Neuronal stem cell (in vitro differentiated cells): ENCODE results near the gene DDIT3.

ENCODE experiments used
- DNase-seq: peaks from one replicate; pipeline ENCODE4 v3.0.0-alpha.2; 2013; ENCODE audit warnings: low spot score
- H2AFZ ChIP-seq: one replicate; pipeline ENCODE4 v1.6.1; 2013; ENCODE audit warnings: mild to moderate bottlenecking, low read length, inconsistent platforms
- H2AK5ac ChIP-seq: 2 replicates; pipeline ENCODE4 v1.6.1; 2013; ENCODE audit warnings: low read depth, mild to moderate bottlenecking, inconsistent platforms, low read length, moderate library complexity, mixed read lengths
- H2BK120ac ChIP-seq: 2 replicates; pipeline ENCODE4 v1.6.1; 2013; ENCODE audit warnings: low read depth, mild to moderate bottlenecking, inconsistent platforms, low read length, moderate library complexity, mixed read lengths
- H2BK12ac ChIP-seq: one replicate; pipeline ENCODE4 v1.6.1; 2013; ENCODE audit warnings: low read length, inconsistent platforms
- H2BK15ac ChIP-seq: 2 replicates; pipeline ENCODE4 v1.6.1; 2013; ENCODE audit warnings: mild to moderate bottlenecking, low read length, inconsistent platforms, mixed read lengths
- H2BK5ac ChIP-seq: one replicate; pipeline ENCODE4 v1.6.1; 2013; ENCODE audit warnings: inconsistent platforms, mild to moderate bottlenecking, low read length, moderate library complexity
- H3K14ac ChIP-seq: one replicate; pipeline ENCODE4 v1.6.1; 2013; ENCODE audit warnings: low read length, inconsistent platforms
- H3K18ac ChIP-seq: 2 replicates; pipeline ENCODE4 v1.6.1; 2013; ENCODE audit warnings: low read length, inconsistent platforms
- H3K23ac ChIP-seq: 2 replicates; pipeline ENCODE4 v1.6.1; 2013; ENCODE audit warnings: low read depth, mild to moderate bottlenecking, mixed read lengths, low read length, inconsistent platforms; ENCODE audit not compliant: poor library complexity
- H3K27ac ChIP-seq: replicated peaks from 3 replicates; pipeline ENCODE4 v1.5.1; 2013; ENCODE audit warnings: low read length, inconsistent platforms
- H3K27me3 ChIP-seq, 3 experiments: 2 replicates each; pipeline ENCODE4 v1.6.1; 2013; ENCODE audit warnings: low read length in 3 of 3, mild to moderate bottlenecking in 2 of 3, inconsistent platforms in 1 of 3, low read depth in 1 of 3, mixed read lengths in 1 of 3, moderate library complexity in 1 of 3; ENCODE audit not compliant: control insufficient read depth in 3 of 3, insufficient read depth in 3 of 3
- H3K36me3 ChIP-seq, 2 donors: replicated peaks in 1 of 2; 2 replicates each; pipeline ENCODE4 v1.6.1; 2013; ENCODE audit warnings: low read length in 2 of 2; ENCODE audit not compliant: control insufficient read depth in 2 of 2, insufficient read depth in 2 of 2
- H3K4ac ChIP-seq: 2 replicates; pipeline ENCODE4 v1.6.1; 2013; ENCODE audit warnings: inconsistent platforms, mild to moderate bottlenecking, low read length, moderate library complexity
- H3K4me1 ChIP-seq, 2 donors: 1 replicate in 1 of 2; 2 replicates in 1 of 2; pipeline ENCODE4 v1.6.1; 2013; ENCODE audit warnings: low read length in 2 of 2, low read depth in 1 of 2; ENCODE audit not compliant: control insufficient read depth in 2 of 2, insufficient read depth in 1 of 2
- H3K4me2 ChIP-seq: one replicate; pipeline ENCODE4 v1.6.1; 2013; ENCODE audit warnings: mild to moderate bottlenecking, low read length, inconsistent platforms; ENCODE audit not compliant: insufficient read depth, poor library complexity, severe bottlenecking
- H3K4me3 ChIP-seq, 2 donors: 2 replicates each; pipeline ENCODE4 v1.5.1; 2013; ENCODE audit warnings: low read length in 2 of 2, mild to moderate bottlenecking in 2 of 2, inconsistent platforms in 1 of 2, moderate library complexity in 1 of 2
- H3K79me1 ChIP-seq: one replicate; pipeline ENCODE4 v1.6.1; 2013; ENCODE audit warnings: low read depth, mild to moderate bottlenecking, inconsistent platforms, low read length, moderate library complexity
- H3K9ac ChIP-seq: one replicate; pipeline ENCODE4 v1.6.1; 2013; ENCODE audit warnings: mild to moderate bottlenecking, low read depth, low read length, inconsistent platforms; ENCODE audit not compliant: poor library complexity
- H3K9me3 ChIP-seq, 2 donors: replicated peaks in 1 of 2; 2 replicates each; pipeline versions ENCODE3 to v1.6.1; 2013; ENCODE audit warnings: low read length in 2 of 2, mild to moderate bottlenecking in 2 of 2, inconsistent platforms in 1 of 2, low read depth in 1 of 2, mixed read lengths in 1 of 2, moderate library complexity in 1 of 2; ENCODE audit not compliant: control insufficient read depth in 2 of 2, insufficient read depth in 1 of 2
- H4K8ac ChIP-seq: one replicate; pipeline ENCODE4 v1.6.1; 2013; ENCODE audit warnings: low read depth, mild to moderate bottlenecking, inconsistent platforms, low read length, moderate library complexity
- H4K91ac ChIP-seq: one replicate; pipeline ENCODE4 v1.6.1; 2013; ENCODE audit warnings: low read length, low read depth, mild to moderate bottlenecking, inconsistent platforms; ENCODE audit not compliant: poor library complexity
- WGBS, 2 donors: extraction: QIAGEN DNeasy Blood & Tissue Kit; methylation state at CpG; one replicate each; pipeline ENCODE4 v1.1.7; 2013; ENCODE audit warnings: missing lambda C conversion rate in 2 of 2, mixed read lengths in 1 of 2; ENCODE audit not compliant: insufficient read length in 2 of 2, insufficient replicate concordance in 1 of 2; ENCODE audit errors: extremely low coverage in 2 of 2; 5-methylcytosine and 5-hydroxymethylcytosine counted together

The DDIT3 gene

GRCh38 chr12:57525615-57526383 is 5.5 kb upstream of the DDIT3 start:
- Histone ChIP-seq H3K36me3 (peaks cover 30 to 67% of the 10 kb centered on the region in 2 donors), H2AFZ (no peak overlapping the region), H4K8ac (no peak overlapping the region), H3K27ac (no peak overlapping the region), H4K91ac (no peak overlapping the region), H3K9me3 (no peaks in the 10 kb centered on the region), H2BK120ac (no peak overlapping the region), H3K9ac (no peak overlapping the region), H3K4me1 (peaks cover 23 to 24% of the 10 kb centered on the region in 2 donors), H2AK5ac (no peak overlapping the region), H3K27me3 (no peaks in the 10 kb centered on the region), H3K4me2 (no peak overlapping the region), H3K23ac (no peak overlapping the region), H3K4me3 (no peak overlapping the region), H3K4ac (no peak overlapping the region), H3K14ac (no peak overlapping the region), H3K79me1 (peaks cover 3% of the 10 kb centered on the region), H2BK12ac (no peak overlapping the region), H3K18ac (no peak overlapping the region), H2BK15ac (no peak overlapping the region), H2BK5ac (no peak overlapping the region)
- no CpG with 5 or more reads among the region's 16 CpGs for WGBS, 2 donors
- DNase-seq, result no peak

DNA sequence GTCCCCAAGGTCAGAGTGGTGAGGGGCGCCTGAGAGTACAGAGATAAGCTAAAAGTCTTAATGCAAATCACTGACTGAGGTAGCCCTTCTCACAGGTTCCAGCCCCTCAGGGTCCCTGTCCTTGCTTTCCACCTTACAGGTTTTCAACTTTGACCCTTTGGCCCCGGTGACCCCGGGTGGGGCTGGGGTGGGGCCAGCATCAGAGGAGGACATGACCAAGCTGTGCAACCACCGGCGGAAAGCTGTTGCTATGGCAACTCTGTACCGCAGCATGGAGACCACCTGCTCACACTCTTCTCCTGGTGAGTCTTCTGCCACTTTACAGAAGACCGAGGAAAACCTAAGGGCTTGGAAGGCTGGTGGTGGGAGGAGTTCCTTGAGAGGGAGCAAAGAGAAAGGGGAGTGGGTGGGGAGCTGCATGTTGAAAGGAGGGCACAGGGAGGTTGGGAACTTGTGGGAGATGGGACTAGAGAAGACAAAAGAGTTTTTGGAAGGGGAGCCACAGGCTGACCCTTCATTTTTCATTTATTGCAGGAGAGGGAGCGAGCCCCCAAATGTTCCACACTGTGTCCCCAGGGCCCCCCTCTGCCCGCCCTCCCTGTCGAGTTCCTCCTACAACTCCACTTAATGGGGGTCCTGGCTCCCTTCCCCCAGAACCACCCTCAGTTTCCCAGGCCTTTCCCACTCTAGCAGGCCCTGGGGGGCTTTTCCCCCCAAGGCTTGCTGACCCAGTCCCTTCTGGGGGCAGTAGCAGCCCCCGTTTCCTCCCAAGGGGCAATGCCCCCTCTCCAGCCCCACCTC is 4.7 kb upstream of the DDIT3 start:
- Histone ChIP-seq H3K36me3 (peaks cover 23 to 59% of the 10 kb centered on the region in 2 donors), H2BK12ac (no peak overlapping the region), H4K91ac (no peak overlapping the region), H2BK5ac (no peak overlapping the region), H3K4me1 (peaks cover 23 to 24% of the 10 kb centered on the region in 2 donors), H3K27me3 (no peaks in the 10 kb centered on the region), H2AFZ (no peak overlapping the region), H2BK120ac (no peak overlapping the region), H4K8ac (no peak overlapping the region), H2AK5ac (no peak overlapping the region), H3K27ac (no peak overlapping the region), H3K23ac (no peak overlapping the region), H3K9me3 (no peaks in the 10 kb centered on the region), H3K4me2 (no peak overlapping the region), H3K9ac (no peak overlapping the region), H2BK15ac (no peak overlapping the region), H3K18ac (no peak overlapping the region), H3K14ac (no peak overlapping the region), H3K4ac (no peak overlapping the region), H3K79me1 (peaks cover 3% of the 10 kb centered on the region), H3K4me3 (peak overlapping the region in 1 of 2 donors; percentile 67)
- DNase-seq, result no peak
- WGBS, 2 donors, result no CpG with 5 or more reads among the region's 11 CpGs

- peak overlapping the region; percentile 94 for H3K27ac ChIP-seq
- no peak for DNase-seq
- no peak overlapping the region for H2BK120ac ChIP-seq
- no peak overlapping the region for H2AK5ac ChIP-seq
- no peak overlapping the region for H3K14ac ChIP-seq
- H3K79me1 ChIP-seq, result peaks cover 3% of the 10 kb centered on the region
- peak overlapping the region; percentile 67 to 79 for H3K4me3 ChIP-seq
- no peak overlapping the region for H4K91ac ChIP-seq
- peak overlapping the region; percentile 27 for H2BK5ac ChIP-seq
- no peak overlapping the region for H2BK15ac ChIP-seq
- H2AFZ ChIP-seq, result no peak overlapping the region
- no peaks in the 10 kb centered on the region for H3K9me3 ChIP-seq
- peaks cover 25 to 30% of the 10 kb centered on the region in 2 donors for H3K4me1 ChIP-seq
- peaks cover 0 to 2% (median 0%) of the 10 kb centered on the region in 3 experiments for H3K27me3 ChIP-seq
- H3K4me2 ChIP-seq, result peak overlapping the region; percentile 85
- H4K8ac ChIP-seq, result no peak overlapping the region
- no CpG with 5 or more reads among the region's 14 CpGs for WGBS, 2 donors
- peaks cover 16 to 57% of the 10 kb centered on the region in 2 donors for H3K36me3 ChIP-seq
- H2BK12ac ChIP-seq, result no peak overlapping the region
- no peak overlapping the region for H3K23ac ChIP-seq
- H3K18ac ChIP-seq, result no peak overlapping the region
- peak overlapping the region; percentile 94 for H3K9ac ChIP-seq
- H3K4ac ChIP-seq, result no peak overlapping the region
Observed at GRCh38 chr12:57523706-57524614, 3.6 kb upstream of the DDIT3 start.
